ENCODE results near the gene SLC2A10. TPM values are rescaled to one million over a fixed set of nuclear protein-coding genes. Genes with fewer than 3 reads are reported as not detected.

Gene SLC2A10
- total RNA-seq, 4 donors from 2014 or later: 3.1 to 6.7 (median 5.4) TPM

- Histone ChIP-seq H3K9me3 (no peaks in the 10 kb centered on the region), H3K36me3 (no peaks in the 10 kb centered on the region), H3K4me3 (no peak overlapping the region), H3K4me1 (no peaks in the 10 kb centered on the region), H3K27ac (no peak overlapping the region), H3K27me3 (peaks cover 0 to 27% (median 0%) of the 10 kb centered on the region in 4 donors)
- TF ChIP-seq CTCF (IDR thresholded peaks at IDR 0.05) (no peak), POLR2A (IDR thresholded peaks at IDR 0.05) (no peak)
- 63 to 64% methylated on average over 9 to 10 of the region's 10 CpGs for WGBS, 2 donors
- intact Hi-C loops (cut with DNase I): no loop called here
- no peak for DNase-seq
Measured at GRCh38 chr20:46770330-46771194, 61.1 kb downstream of the SLC2A10 start.

GRCh38 chr20:46771195-46771588 lies 61.7 kb downstream of the SLC2A10 start:
- Histone ChIP-seq H3K36me3 (no peaks in the 10 kb centered on the region), H3K4me1 (no peaks in the 10 kb centered on the region), H3K9me3 (no peaks in the 10 kb centered on the region), H3K27me3 (peaks cover 0 to 32% (median 0%) of the 10 kb centered on the region in 4 donors), H3K27ac (no peak overlapping the region), H3K4me3 (no peak overlapping the region)
- TF ChIP-seq POLR2A (IDR thresholded peaks at IDR 0.05) (no peak), CTCF (IDR thresholded peaks at IDR 0.05) (no peak)
- 63 to 73% methylated on average over 6 of the region's 6 CpGs for WGBS, 2 donors
- intact Hi-C loops (cut with DNase I): no loop called here
- DNase-seq: no peak

- no peak overlapping the region for H3K27ac ChIP-seq
- intact Hi-C loops (cut with DNase I): no loop called here
- WGBS, 2 donors: 75 to 76% methylated on average over 6 to 10 of the region's 10 CpGs
Measured at GRCh38 chr20:46772901-46773300, 63.5 kb downstream of the SLC2A10 start.

GRCh38 chr20:46773680-46774079 lies 64.2 kb downstream of the SLC2A10 start:
- Histone ChIP-seq H3K27ac (no peak overlapping the region), H3K9me3 (no peaks in the 10 kb centered on the region), H3K27me3 (peaks cover 0 to 32% (median 0%) of the 10 kb centered on the region in 4 donors), H3K36me3 (no peaks in the 10 kb centered on the region), H3K4me3 (no peak overlapping the region), H3K4me1 (no peaks in the 10 kb centered on the region)
- 52 to 54% methylated on average over 9 of the region's 9 CpGs for WGBS, 2 donors
- no peak for DNase-seq
- TF ChIP-seq CTCF (IDR thresholded peaks at IDR 0.05) (no peak), POLR2A (IDR thresholded peaks at IDR 0.05) (no peak)
- intact Hi-C loops (cut with DNase I): no loop called here

More at GRCh38 chr20:46772901-46773300, 63.5 kb downstream of the SLC2A10 start:
- Histone ChIP-seq H3K9me3 (no peaks in the 10 kb centered on the region), H3K27me3 (peaks cover 0 to 32% (median 0%) of the 10 kb centered on the region in 4 donors), H3K4me1 (no peaks in the 10 kb centered on the region), H3K36me3 (no peaks in the 10 kb centered on the region), H3K4me3 (no peak overlapping the region)
- no peak for DNase-seq
- TF ChIP-seq CTCF (IDR thresholded peaks at IDR 0.05): no peak
- TF ChIP-seq POLR2A (IDR thresholded peaks at IDR 0.05): no peak

- Histone ChIP-seq H3K4me3 (no peak overlapping the region), H3K27ac (no peak overlapping the region), H3K4me1 (no peaks in the 10 kb centered on the region), H3K9me3 (no peaks in the 10 kb centered on the region), H3K36me3 (no peaks in the 10 kb centered on the region), H3K27me3 (peaks cover 0 to 32% (median 0%) of the 10 kb centered on the region in 4 donors)
- intact Hi-C loops (cut with DNase I): no loop called here
- TF ChIP-seq CTCF (IDR thresholded peaks at IDR 0.05) (no peak), POLR2A (IDR thresholded peaks at IDR 0.05) (no peak)
- 18 to 40% methylated on average over 2 of the region's 2 CpGs for WGBS, 2 donors
- DNase-seq: no peak
Measured at GRCh38 chr20:46774236-46774635, 64.8 kb downstream of the SLC2A10 start.

Data from esophagus squamous epithelium (tissue), 5 donors.